GM12878 (cell line): ENCODE measurements around the gene SLC50A1.

ENCODE experiments used
- BCL11A ChIP-seq: IDR thresholded peaks from 2 replicates; pipeline ENCODE4 v1.6.1; 2011; ENCODE audit warnings: low read depth, low read length
- GATAD2B ChIP-seq: fragments of 450-650 bp; conservative IDR thresholded peaks from 2 replicates; pipeline ENCODE4 v1.6.1; 2017; ENCODE audit warnings: low read depth, mild to moderate bottlenecking, moderate library complexity
- NBN ChIP-seq: fragments of 450-650 bp; IDR thresholded peaks from 2 replicates; pipeline ENCODE4 v1.6.1; 2016
- POLR2A ChIP-seq: IDR thresholded peaks from 2 replicates; pipeline ENCODE4 v1.6.1; 2011; ENCODE audit warnings: low read depth, mild to moderate bottlenecking, low read length

- TF ChIP-seq NBN = no peak
- TF ChIP-seq GATAD2B = no peak
- no peak for TF ChIP-seq BCL11A
- no peak for TF ChIP-seq POLR2A
Measured at GRCh38 chr1:155099331-155099730, 36.3 kb upstream of the SLC50A1 start.
